ENCODE results near the gene FMNL3.

GRCh38 chr12:49633703-49634345 lies 73.4 kb downstream of the FMNL3 start:
- no peak for TF ChIP-seq CTCF (IDR thresholded peaks at IDR 0.05)
- TF ChIP-seq POLR2A (IDR thresholded peaks at IDR 0.05), result no peak

All from body of pancreas (tissue), 4 donors.